Measurements from ENCODE around the gene KRTAP9-2.
"Not testable (repeated sequence)": the region's sequence is repeated elsewhere in the genome, so short reads cannot be mapped to it uniquely, and the experiment has no call there.

Gene KRTAP9-2

GRCh38 chr17:41258406-41258805, 32.0 kb downstream of the KRTAP9-2 start:
- no peak for DNase-seq
- H3K9me3 ChIP-seq (ENCODE audit: control insufficient read depth, low read length): no peaks in the 10 kb centered on the region
- H3K4me1 ChIP-seq (ENCODE audit: control insufficient read depth, insufficient read depth, low read length, poor library complexity, severe bottlenecking): no peaks in the 10 kb centered on the region
- H3K36me3 ChIP-seq (ENCODE audit: control insufficient read depth, insufficient read depth, low read length): no peaks in the 10 kb centered on the region
- H3K4me3 ChIP-seq (ENCODE audit: insufficient read depth, low read depth, low read length, poor library complexity, severe bottlenecking): no peak overlapping the region
- no peaks in the 10 kb centered on the region for H3K27me3 ChIP-seq (replicated peaks; ENCODE audit: control insufficient read depth, insufficient read depth, low read length, poor library complexity, severe bottlenecking)
- H3K27ac ChIP-seq (ENCODE audit: insufficient read depth, low read length, poor library complexity, severe bottlenecking): no peak overlapping the region

- H3K27ac ChIP-seq (ENCODE audit: insufficient read depth, low read length, poor library complexity, severe bottlenecking): no peak overlapping the region
- no peaks in the 10 kb centered on the region for H3K9me3 ChIP-seq (ENCODE audit: control insufficient read depth, low read length)
- no peak for DNase-seq
- no peak overlapping the region for H3K4me3 ChIP-seq (ENCODE audit: insufficient read depth, low read depth, low read length, poor library complexity, severe bottlenecking)
- H3K4me1 ChIP-seq (ENCODE audit: control insufficient read depth, insufficient read depth, low read length, poor library complexity, severe bottlenecking): no peaks in the 10 kb centered on the region
- no peaks in the 10 kb centered on the region for H3K36me3 ChIP-seq (ENCODE audit: control insufficient read depth, insufficient read depth, low read length)
- no peaks in the 10 kb centered on the region for H3K27me3 ChIP-seq (replicated peaks; ENCODE audit: control insufficient read depth, insufficient read depth, low read length, poor library complexity, severe bottlenecking)
Observed at GRCh38 chr17:41263212-41263611, 36.8 kb downstream of the KRTAP9-2 start.

GRCh38 chr17:41264599-41264998, 38.2 kb downstream of the KRTAP9-2 start:
- DNase-seq: no peak
- Histone ChIP-seq H3K4me1 (ENCODE audit: control insufficient read depth, insufficient read depth, low read length, poor library complexity, severe bottlenecking) (no peaks in the 10 kb centered on the region), H3K36me3 (ENCODE audit: control insufficient read depth, insufficient read depth, low read length) (no peaks in the 10 kb centered on the region), H3K27ac (ENCODE audit: insufficient read depth, low read length, poor library complexity, severe bottlenecking) (no peak overlapping the region), H3K9me3 (ENCODE audit: control insufficient read depth, low read length) (no peaks in the 10 kb centered on the region), H3K27me3 (replicated peaks; ENCODE audit: control insufficient read depth, insufficient read depth, low read length, poor library complexity, severe bottlenecking) (no peaks in the 10 kb centered on the region), H3K4me3 (ENCODE audit: insufficient read depth, low read depth, low read length, poor library complexity, severe bottlenecking) (no peak overlapping the region)

- Histone ChIP-seq H3K27me3 (replicated peaks; ENCODE audit: control insufficient read depth, insufficient read depth, low read length, poor library complexity, severe bottlenecking) (no peaks in the 10 kb centered on the region), H3K4me1 (ENCODE audit: control insufficient read depth, insufficient read depth, low read length, poor library complexity, severe bottlenecking) (no peaks in the 10 kb centered on the region), H3K36me3 (ENCODE audit: control insufficient read depth, insufficient read depth, low read length) (no peaks in the 10 kb centered on the region), H3K4me3 (ENCODE audit: insufficient read depth, low read depth, low read length, poor library complexity, severe bottlenecking) (no peak within 1 kb of the TSS), H3K9me3 (ENCODE audit: control insufficient read depth, low read length) (no peaks in the 10 kb centered on the region), H3K27ac (ENCODE audit: insufficient read depth, low read length, poor library complexity, severe bottlenecking) (no peak within 1 kb of the TSS)
- no peak for DNase-seq
Observed at GRCh38 chr17:41265078-41265477, 38.6 kb downstream of the KRTAP9-2 start, which contains the start of gene KRTAP9-6. Gene KRTAP9-6, plus strand, starts transcription at chr17:41265378. Its CDS starts 0 bp downstream, at chr17:41265378.

GRCh38 chr17:41267711-41268110, 41.3 kb downstream of the KRTAP9-2 start:
- H3K9me3 ChIP-seq (ENCODE audit: control insufficient read depth, low read length): no peaks in the 10 kb centered on the region
- no peak overlapping the region for H3K27ac ChIP-seq (ENCODE audit: insufficient read depth, low read length, poor library complexity, severe bottlenecking)
- H3K4me1 ChIP-seq (ENCODE audit: control insufficient read depth, insufficient read depth, low read length, poor library complexity, severe bottlenecking): no peaks in the 10 kb centered on the region
- no peaks in the 10 kb centered on the region for H3K27me3 ChIP-seq (replicated peaks; ENCODE audit: control insufficient read depth, insufficient read depth, low read length, poor library complexity, severe bottlenecking)
- no peaks in the 10 kb centered on the region for H3K36me3 ChIP-seq (ENCODE audit: control insufficient read depth, insufficient read depth, low read length)
- DNase-seq: no peak
- H3K4me3 ChIP-seq (ENCODE audit: insufficient read depth, low read depth, low read length, poor library complexity, severe bottlenecking): no peak overlapping the region

- not testable (repeated sequence) for H3K9me3 ChIP-seq (ENCODE audit: control insufficient read depth, low read length); DNase-seq; H3K27me3 ChIP-seq (replicated peaks; ENCODE audit: control insufficient read depth, insufficient read depth, low read length, poor library complexity, severe bottlenecking); H3K4me1 ChIP-seq (ENCODE audit: control insufficient read depth, insufficient read depth, low read length, poor library complexity, severe bottlenecking); H3K4me3 ChIP-seq (ENCODE audit: insufficient read depth, low read depth, low read length, poor library complexity, severe bottlenecking); H3K36me3 ChIP-seq (ENCODE audit: control insufficient read depth, insufficient read depth, low read length); H3K27ac ChIP-seq (ENCODE audit: insufficient read depth, low read length, poor library complexity, severe bottlenecking)
Observed at GRCh38 chr17:41271323-41271722, 44.9 kb downstream of the KRTAP9-2 start.

GRCh38 chr17:41271858-41272257, 45.4 kb downstream of the KRTAP9-2 start:
- DNase-seq: no peak
- Histone ChIP-seq H3K27me3 (replicated peaks; ENCODE audit: control insufficient read depth, insufficient read depth, low read length, poor library complexity, severe bottlenecking) (no peaks in the 10 kb centered on the region), H3K4me3 (ENCODE audit: insufficient read depth, low read depth, low read length, poor library complexity, severe bottlenecking) (no peak overlapping the region), H3K36me3 (ENCODE audit: control insufficient read depth, insufficient read depth, low read length) (no peaks in the 10 kb centered on the region), H3K27ac (ENCODE audit: insufficient read depth, low read length, poor library complexity, severe bottlenecking) (no peak overlapping the region), H3K9me3 (ENCODE audit: control insufficient read depth, low read length) (no peaks in the 10 kb centered on the region), H3K4me1 (ENCODE audit: control insufficient read depth, insufficient read depth, low read length, poor library complexity, severe bottlenecking) (no peaks in the 10 kb centered on the region)

GRCh38 chr17:41275648-41276190, 49.3 kb downstream of the KRTAP9-2 start, which contains the start of gene KRTAP9-7:
Gene KRTAP9-7, plus strand, starts transcription at chr17:41275698. Its CDS starts 0 bp downstream, at chr17:41275698.
- H3K4me3 ChIP-seq (ENCODE audit: insufficient read depth, low read depth, low read length, poor library complexity, severe bottlenecking); DNase-seq; H3K36me3 ChIP-seq (ENCODE audit: control insufficient read depth, insufficient read depth, low read length); H3K27ac ChIP-seq (ENCODE audit: insufficient read depth, low read length, poor library complexity, severe bottlenecking); H3K9me3 ChIP-seq (ENCODE audit: control insufficient read depth, low read length); H3K4me1 ChIP-seq (ENCODE audit: control insufficient read depth, insufficient read depth, low read length, poor library complexity, severe bottlenecking); H3K27me3 ChIP-seq (replicated peaks; ENCODE audit: control insufficient read depth, insufficient read depth, low read length, poor library complexity, severe bottlenecking): not testable (repeated sequence)
